ENCODE data around the gene ZNF530.

Gene ZNF530

GRCh38 chr19:57615346-57615745 is 15.7 kb downstream of the ZNF530 start:
- no peaks in the 10 kb centered on the region for H3K27me3 ChIP-seq (ENCODE audit: insufficient read depth, low read length)
- H3K4me1 ChIP-seq (ENCODE audit: insufficient read depth, low read length): no peaks in the 10 kb centered on the region
- no peak overlapping the region for H3K27ac ChIP-seq (ENCODE audit: low read depth, low read length)
- 94% methylated on average over 3 of the region's 3 CpGs for WGBS
- H3K36me3 ChIP-seq (ENCODE audit: insufficient read depth, low read length): peaks cover 54% of the 10 kb centered on the region
- H3K4me3 ChIP-seq (ENCODE audit: low read length): peak overlapping the region; percentile 98
- no peak overlapping the region for H3K9ac ChIP-seq (ENCODE audit: low read depth, low read length)
- H3K9me3 ChIP-seq (ENCODE audit: insufficient read depth, low read depth, low read length): peaks cover 61% of the 10 kb centered on the region

- peaks cover 89% of the 10 kb centered on the region for H3K9me3 ChIP-seq (ENCODE audit: insufficient read depth, low read depth, low read length)
- WGBS: 98% methylated on average over 10 of the region's 10 CpGs
Measured at GRCh38 chr19:57620673-57621348, 21.1 kb downstream of the ZNF530 start.

GRCh38 chr19:57623091-57623490 is 23.4 kb downstream of the ZNF530 start:
- Histone ChIP-seq H3K4me1 (ENCODE audit: insufficient read depth, low read length) (no peaks in the 10 kb centered on the region), H3K9me3 (ENCODE audit: insufficient read depth, low read depth, low read length) (peaks cover 66% of the 10 kb centered on the region), H3K27ac (ENCODE audit: low read depth, low read length) (no peak overlapping the region), H3K9ac (ENCODE audit: low read depth, low read length) (no peak overlapping the region), H3K36me3 (ENCODE audit: insufficient read depth, low read length) (peaks cover 69% of the 10 kb centered on the region), H3K27me3 (ENCODE audit: insufficient read depth, low read length) (no peaks in the 10 kb centered on the region), H3K4me3 (ENCODE audit: low read length) (no peak overlapping the region)

More at GRCh38 chr19:57620673-57621348, 21.1 kb downstream of the ZNF530 start:
- H3K4me1 ChIP-seq (ENCODE audit: insufficient read depth, low read length): no peaks in the 10 kb centered on the region
- no peaks in the 10 kb centered on the region for H3K27me3 ChIP-seq (ENCODE audit: insufficient read depth, low read length)
- H3K4me3 ChIP-seq (ENCODE audit: low read length): peak overlapping the region; percentile 20
- H3K36me3 ChIP-seq (ENCODE audit: insufficient read depth, low read length): peaks cover 92% of the 10 kb centered on the region
- H3K9ac ChIP-seq (ENCODE audit: low read depth, low read length): no peak overlapping the region
- H3K27ac ChIP-seq (ENCODE audit: low read depth, low read length): no peak overlapping the region

- Histone ChIP-seq H3K27ac (ENCODE audit: low read depth, low read length) (no peak within 1 kb of the TSS), H3K27me3 (ENCODE audit: insufficient read depth, low read length) (no peaks in the 10 kb centered on the region), H3K9ac (ENCODE audit: low read depth, low read length) (peak within 1 kb of the TSS; percentile 69), H3K4me3 (ENCODE audit: low read length) (peak within 1 kb of the TSS; percentile 89), H3K4me1 (ENCODE audit: insufficient read depth, low read length) (0 out of 2 replicates have a peak, but pooled peaks cover 4% of the 10 kb centered on the region), H3K9me3 (ENCODE audit: insufficient read depth, low read depth, low read length) (peaks cover 19% of the 10 kb centered on the region), H3K36me3 (ENCODE audit: insufficient read depth, low read length) (peaks cover 36% of the 10 kb centered on the region)
- 2% methylated on average over 59 of the region's 59 CpGs for WGBS
Measured at GRCh38 chr19:57632987-57633831, 33.5 kb downstream of the ZNF530 start, which contains the start of gene ZNF211. Gene ZNF211 (plus strand): TSS chr19:57633168. CDS start chr19:57633347, 179 bp downstream.

GRCh38 chr19:57633832-57634131 is 34.1 kb downstream of the ZNF530 start:
- H3K36me3 ChIP-seq (ENCODE audit: insufficient read depth, low read length): peaks cover 41% of the 10 kb centered on the region
- H3K27ac ChIP-seq (ENCODE audit: low read depth, low read length): no peak overlapping the region
- H3K4me1 ChIP-seq (ENCODE audit: insufficient read depth, low read length): 0 out of 2 replicates have a peak, but pooled peaks cover 4% of the 10 kb centered on the region
- H3K4me3 ChIP-seq (ENCODE audit: low read length): peak overlapping the region; percentile 89
- H3K9ac ChIP-seq (ENCODE audit: low read depth, low read length): peak overlapping the region; percentile 69
- H3K27me3 ChIP-seq (ENCODE audit: insufficient read depth, low read length): no peaks in the 10 kb centered on the region
- 70% methylated on average over 6 of the region's 6 CpGs for WGBS
- H3K9me3 ChIP-seq (ENCODE audit: insufficient read depth, low read depth, low read length): peaks cover 19% of the 10 kb centered on the region

GRCh38 chr19:57637379-57637778 is 37.7 kb downstream of the ZNF530 start:
- peaks cover 72% of the 10 kb centered on the region for H3K36me3 ChIP-seq (ENCODE audit: insufficient read depth, low read length)
- 0 out of 2 replicates have a peak, but pooled peaks cover 4% of the 10 kb centered on the region for H3K4me1 ChIP-seq (ENCODE audit: insufficient read depth, low read length)
- H3K27ac ChIP-seq (ENCODE audit: low read depth, low read length): no peak overlapping the region
- H3K27me3 ChIP-seq (ENCODE audit: insufficient read depth, low read length): no peaks in the 10 kb centered on the region
- no peak overlapping the region for H3K4me3 ChIP-seq (ENCODE audit: low read length)
- H3K9me3 ChIP-seq (ENCODE audit: insufficient read depth, low read depth, low read length): peaks cover 37% of the 10 kb centered on the region
- no peak overlapping the region for H3K9ac ChIP-seq (ENCODE audit: low read depth, low read length)
- 94% methylated on average over 4 of the region's 4 CpGs for WGBS

GRCh38 chr19:57641715-57642234 is 42.1 kb downstream of the ZNF530 start:
- Histone ChIP-seq H3K4me3 (ENCODE audit: low read length) (no peak overlapping the region), H3K36me3 (ENCODE audit: insufficient read depth, low read length) (peaks cover 52% of the 10 kb centered on the region), H3K27ac (ENCODE audit: low read depth, low read length) (no peak overlapping the region), H3K4me1 (ENCODE audit: insufficient read depth, low read length) (no peaks in the 10 kb centered on the region), H3K9ac (ENCODE audit: low read depth, low read length) (no peak overlapping the region), H3K9me3 (ENCODE audit: insufficient read depth, low read depth, low read length) (peaks cover 32% of the 10 kb centered on the region), H3K27me3 (ENCODE audit: insufficient read depth, low read length) (0 out of 2 replicates have a peak, but pooled peaks cover 3% of the 10 kb centered on the region)
- WGBS: 100% methylated on average over 4 of the region's 4 CpGs

- Histone ChIP-seq H3K27me3 (ENCODE audit: insufficient read depth, low read length) (0 out of 2 replicates have a peak, but pooled peaks cover 3% of the 10 kb centered on the region), H3K9ac (ENCODE audit: low read depth, low read length) (no peak overlapping the region), H3K4me1 (ENCODE audit: insufficient read depth, low read length) (no peaks in the 10 kb centered on the region), H3K36me3 (ENCODE audit: insufficient read depth, low read length) (peaks cover 44% of the 10 kb centered on the region), H3K27ac (ENCODE audit: low read depth, low read length) (no peak overlapping the region), H3K4me3 (ENCODE audit: low read length) (no peak overlapping the region), H3K9me3 (ENCODE audit: insufficient read depth, low read depth, low read length) (peaks cover 24% of the 10 kb centered on the region)
- WGBS: 95% methylated on average over 3 of the region's 4 CpGs
Measured at GRCh38 chr19:57642396-57643046, 42.8 kb downstream of the ZNF530 start.

- H3K27ac ChIP-seq (ENCODE audit: low read depth, low read length): no peak overlapping the region
- no peaks in the 10 kb centered on the region for H3K4me1 ChIP-seq (ENCODE audit: insufficient read depth, low read length)
- peaks cover 21% of the 10 kb centered on the region for H3K9me3 ChIP-seq (ENCODE audit: insufficient read depth, low read depth, low read length)
- 0 out of 2 replicates have a peak, but pooled peaks cover 3% of the 10 kb centered on the region for H3K27me3 ChIP-seq (ENCODE audit: insufficient read depth, low read length)
- H3K36me3 ChIP-seq (ENCODE audit: insufficient read depth, low read length): peaks cover 39% of the 10 kb centered on the region
- H3K4me3 ChIP-seq (ENCODE audit: low read length): no peak overlapping the region
- no peak overlapping the region for H3K9ac ChIP-seq (ENCODE audit: low read depth, low read length)
Measured at GRCh38 chr19:57643734-57644133, 44.0 kb downstream of the ZNF530 start.

GRCh38 chr19:57648331-57649003 is 48.8 kb downstream of the ZNF530 start:
- Histone ChIP-seq H3K9me3 (ENCODE audit: insufficient read depth, low read depth, low read length) (no peaks in the 10 kb centered on the region), H3K4me3 (ENCODE audit: low read length) (no peak overlapping the region), H3K4me1 (ENCODE audit: insufficient read depth, low read length) (no peaks in the 10 kb centered on the region), H3K27me3 (ENCODE audit: insufficient read depth, low read length) (0 out of 2 replicates have a peak, but pooled peaks cover 3% of the 10 kb centered on the region), H3K36me3 (ENCODE audit: insufficient read depth, low read length) (no peaks in the 10 kb centered on the region; the same call in 1 of the 2 replicates), H3K27ac (ENCODE audit: low read depth, low read length) (no peak overlapping the region), H3K9ac (ENCODE audit: low read depth, low read length) (no peak overlapping the region)
- 79% methylated on average over 5 of the region's 6 CpGs for WGBS

All from HUES64 (cell line).